Endothelial cell of umbilical vein (primary cell): ENCODE data around the gene AGBL4. TPM values are rescaled to one million over a fixed set of nuclear protein-coding genes. Genes with fewer than 3 reads are reported as not detected.

Experiments used
- BruUV-seq: library from RNA; stranded (reverse); fragments of 400-500 nt; replicated peaks from 2 replicates; lab custom pipeline; 2021; lab: Mats Ljungman, UMichigan
- CTCF ChIA-PET: fragments of 300-600, 350-600 bp; sonication (Branson Sonifier 250); formaldehyde crosslinking; loops from one replicate; lab custom pipeline; 2021; ENCODE audit warnings: antibody characterized with exemption, inconsistent platforms; lab: Charles Lee
- POLR2A ChIA-PET: fragments of 300-600, 350-600 bp; sonication (Branson Sonifier 250); formaldehyde crosslinking; loops from one replicate; lab custom pipeline; 2021; ENCODE audit warnings: antibody characterized with exemption, inconsistent platforms; lab: Charles Lee
- DNase-seq: peaks from one replicate; pipeline ENCODE4 v3.0.0-alpha.2; 2011; ENCODE audit warnings: low read depth, low spot score
- FAIRE-seq: peaks from 2 replicates; lab custom pipeline; 2011; peaks lifted over from hg19 to GRCh38; lab: Jason Lieb, UNC
- H2AFZ ChIP-seq: 2 replicates; pipeline ENCODE4 v1.6.0; 2012; ENCODE audit warnings: low read depth, low read length, control low read depth, inconsistent platforms
- H3K27ac ChIP-seq: 2 replicates; pipeline ENCODE4 v1.5.1; 2011; ENCODE audit warnings: low read depth, mild to moderate bottlenecking, control low read depth, low read length, moderate library complexity; ENCODE audit not compliant: insufficient read depth
- H3K27me3 ChIP-seq, 2 experiments: 2 replicates each; pipeline versions ENCODE4 v1.6.0 to v1.6.1; 2011; ENCODE audit warnings: low read length in 2 of 2, mixed read lengths in 1 of 2; ENCODE audit not compliant: control insufficient read depth in 2 of 2, insufficient read depth in 2 of 2
- H3K36me3 ChIP-seq, 2 experiments: 2 replicates in 1 of 2; 3 replicates in 1 of 2; pipeline ENCODE4 v1.5.1; 2011; ENCODE audit warnings: low read length in 2 of 2, mild to moderate bottlenecking in 1 of 2, moderate library complexity in 1 of 2; ENCODE audit not compliant: control insufficient read depth in 2 of 2, insufficient read depth in 2 of 2; ENCODE audit errors: extremely low read depth in 1 of 2
- H3K4me1 ChIP-seq: 3 replicates; pipeline ENCODE4 v1.5.1; 2011; ENCODE audit warnings: mild to moderate bottlenecking, low read length; ENCODE audit not compliant: control insufficient read depth, insufficient read depth; ENCODE audit errors: extremely low read depth
- H3K4me2 ChIP-seq: 2 replicates; pipeline ENCODE4 v1.6.1; 2011; ENCODE audit warnings: low read length, control low read depth, mixed read lengths; ENCODE audit not compliant: insufficient read depth
- H3K4me3 ChIP-seq, 3 experiments: fragments of 200-600 bp in 1 of 3; sonication (generic), shearing (Covaris generic) in 1 of 3; replicated peaks in 1 of 3; 2 replicates each; pipeline ENCODE4 v1.5.1; 2011 to 2016; ENCODE audit warnings: control low read depth in 3 of 3, low read length in 3 of 3, mild to moderate bottlenecking in 2 of 3, inconsistent platforms in 1 of 3, low read depth in 1 of 3, moderate library complexity in 1 of 3; ENCODE audit not compliant: insufficient read depth in 1 of 3
- H3K79me2 ChIP-seq: 2 replicates; pipeline ENCODE4 v1.6.0; 2012; ENCODE audit warnings: low read length, inconsistent platforms; ENCODE audit not compliant: control insufficient read depth, insufficient read depth
- H3K9ac ChIP-seq: replicated peaks from 2 replicates; pipeline ENCODE3; 2011; ENCODE audit warnings: low read length, control low read depth; ENCODE audit not compliant: insufficient read depth; ENCODE audit errors: extremely low read depth
- H3K9me1 ChIP-seq: replicated peaks from 3 replicates; pipeline ENCODE4 v1.6.0; 2011; ENCODE audit warnings: mild to moderate bottlenecking, low read length; ENCODE audit not compliant: control insufficient read depth, insufficient read depth; ENCODE audit errors: extremely low read depth
- H3K9me3 ChIP-seq: replicated peaks from 2 replicates; pipeline ENCODE4 v1.5.1; 2012; ENCODE audit warnings: low read length, inconsistent platforms; ENCODE audit not compliant: control insufficient read depth, insufficient read depth
- H4K20me1 ChIP-seq: replicated peaks from 2 replicates; pipeline ENCODE3; 2011; ENCODE audit warnings: mild to moderate bottlenecking, low read length; ENCODE audit not compliant: control insufficient read depth, insufficient read depth; ENCODE audit errors: extremely low read depth
- EZH2 ChIP-seq: IDR thresholded peaks from 2 replicates; pipeline ENCODE4 v1.6.1; 2012; ENCODE audit warnings: borderline replicate concordance, low read depth, mild to moderate bottlenecking, moderate library complexity, low read length, inconsistent platforms; ENCODE audit not compliant: severe bottlenecking
- FOS ChIP-seq: IDR thresholded peaks from 2 replicates; pipeline ENCODE4 v1.6.1; 2011; ENCODE audit warnings: mild to moderate bottlenecking, low read length, moderate library complexity, borderline replicate concordance; ENCODE audit not compliant: insufficient read depth
- GATA2 ChIP-seq: IDR thresholded peaks from 2 replicates; pipeline ENCODE4 v1.7.0; 2011; ENCODE audit warnings: low read depth, mild to moderate bottlenecking, moderate library complexity, mixed read lengths, low read length; ENCODE audit not compliant: insufficient read length, insufficient read depth
- JUN ChIP-seq: IDR thresholded peaks from 2 replicates; pipeline ENCODE4 v1.6.1; 2011; ENCODE audit warnings: borderline replicate concordance, low read depth; ENCODE audit not compliant: insufficient read length, insufficient read depth
- MYC ChIP-seq: IDR thresholded peaks from one replicate; pipeline ENCODE4 v1.6.1; 2011; ENCODE audit warnings: mild to moderate bottlenecking, low read depth, low read length
- POLR2A ChIP-seq: IDR thresholded peaks from 2 replicates; pipeline ENCODE4 v1.6.1; 2012; ENCODE audit warnings: low read depth, mild to moderate bottlenecking, control low read depth, low read length
- POLR2AphosphoS5 ChIP-seq: IDR thresholded peaks from 2 replicates; pipeline ENCODE4 v1.6.1; 2012; ENCODE audit warnings: low read depth, mild to moderate bottlenecking, control low read depth, low read length, moderate library complexity; ENCODE audit not compliant: insufficient read depth
- dilution Hi-C: fragments of 300-500 bp; cut with MboI; formaldehyde crosslinking; loops from one replicate; pipeline ENCODE4 v1.15.0; 2019; ENCODE audit warnings: low sequenced_read_pairs; ENCODE audit not compliant: extremely low pct_ligation_motif_present
- intact Hi-C: fragments of 100-400 bp; cut with micrococcal nuclease; formaldehyde crosslinking; loops from one replicate; pipeline ENCODE4 v1.10.0; 2022
- polyA plus RNA-seq, 4 experiments: library from polyadenylated mRNA; depleted of rRNA in 3 of 4; stranded (reverse) in 3 of 4; unstranded in 1 of 4; fragments of >200 nt; gene quantifications; 2 replicates each; pipeline versions ENCODE4 v1.2.1 to v1.2.3, GENCODE V29; 2011 to 2012; ENCODE audit warnings: missing spikeins in 1 of 4
- total RNA-seq: library from RNA; stranded (reverse); gene quantifications from 2 replicates; pipeline ENCODE4 v1.2.3, GENCODE V29; 2021
- TF ChIP-seq, protein P1 (sequence below): IDR thresholded peaks from 2 replicates; pipeline ENCODE4 v1.6.1; 2011; ENCODE audit not compliant: insufficient read depth, insufficient read length
- TF ChIP-seq, protein P2 (sequence below), 2 donors: IDR thresholded peaks; 1 replicate in 1 of 2; 2 replicates in 1 of 2; pipeline ENCODE4 v1.5.1; 2011; ENCODE audit warnings: low read length in 2 of 2, mild to moderate bottlenecking in 2 of 2, moderate library complexity in 2 of 2, control low read depth in 1 of 2, inconsistent platforms in 1 of 2, low read depth in 1 of 2; ENCODE audit not compliant: insufficient read depth in 1 of 2; ENCODE audit errors: extremely low read depth in 1 of 2

AGBL4 gene
- total and polyA plus RNA-seq, 2 donors (not counting 3 experiments of a cell fraction or from before 2014, with no cell fraction given): not detected

DNA sequence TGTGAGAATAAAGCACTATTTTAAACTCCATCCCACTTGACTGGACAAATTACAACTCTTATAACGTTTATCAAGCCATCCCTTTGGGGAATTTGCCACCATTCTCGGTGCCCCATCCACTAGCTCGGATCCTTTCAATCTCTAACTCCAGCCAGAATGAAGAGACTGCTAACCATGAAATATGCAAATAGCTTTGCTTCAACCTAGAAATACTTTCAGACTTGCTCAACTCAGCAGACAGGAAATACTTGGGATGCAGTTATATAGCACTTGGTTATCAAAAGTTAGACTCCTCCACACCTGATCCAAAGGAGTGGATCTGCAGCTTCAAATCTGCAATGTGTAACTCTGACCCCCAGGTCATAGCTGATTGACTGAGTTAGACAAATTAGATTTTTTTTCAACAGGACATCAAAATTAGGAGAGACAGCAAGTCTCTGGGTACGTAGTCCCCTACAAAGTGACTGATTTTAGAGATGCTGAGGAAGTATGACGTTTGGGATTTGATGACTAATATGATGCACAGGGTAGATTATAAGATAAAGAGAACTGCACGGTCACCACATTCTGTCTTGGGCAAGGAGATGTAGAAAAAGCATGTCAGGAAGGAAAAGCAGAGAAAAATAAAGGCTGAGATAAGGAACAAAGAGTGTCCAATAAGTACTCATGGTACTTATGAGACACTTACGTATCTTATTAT lies 496.0 kb downstream of the AGBL4 start:
- CTCF ChIA-PET: no interaction called here
- no peaks in the 10 kb centered on the region for H3K36me3 ChIP-seq
- dilution Hi-C loops: no loop called here
- no peak for DNase-seq
- TF ChIP-seq POLR2A (no peak), EZH2 (no peak), JUN (no peak)
- TF ChIP-seq, protein P1, sequence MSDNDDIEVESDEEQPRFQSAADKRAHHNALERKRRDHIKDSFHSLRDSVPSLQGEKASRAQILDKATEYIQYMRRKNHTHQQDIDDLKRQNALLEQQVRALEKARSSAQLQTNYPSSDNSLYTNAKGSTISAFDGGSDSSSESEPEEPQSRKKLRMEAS: no peak
- H3K9ac ChIP-seq: no peak overlapping the region
- FAIRE-seq: no peak
- H3K9me3 ChIP-seq: peaks cover 8% of the 10 kb centered on the region
- H3K27ac ChIP-seq: no peak overlapping the region
- intact Hi-C loops: no loop called here
- no peaks in the 10 kb centered on the region for H4K20me1 ChIP-seq
- no peak overlapping the region for H3K4me3 ChIP-seq
- POLR2A ChIA-PET: no interaction called here
- no peaks in the 10 kb centered on the region for H3K9me1 ChIP-seq
- no peak overlapping the region for H3K4me2 ChIP-seq
- H2AFZ ChIP-seq: no peak overlapping the region
- no peaks in the 10 kb centered on the region for H3K4me1 ChIP-seq
- H3K27me3 ChIP-seq: no peaks in the 10 kb centered on the region
- H3K79me2 ChIP-seq: no peaks in the 10 kb centered on the region
- BruUV-seq: no TSS peak

DNA sequence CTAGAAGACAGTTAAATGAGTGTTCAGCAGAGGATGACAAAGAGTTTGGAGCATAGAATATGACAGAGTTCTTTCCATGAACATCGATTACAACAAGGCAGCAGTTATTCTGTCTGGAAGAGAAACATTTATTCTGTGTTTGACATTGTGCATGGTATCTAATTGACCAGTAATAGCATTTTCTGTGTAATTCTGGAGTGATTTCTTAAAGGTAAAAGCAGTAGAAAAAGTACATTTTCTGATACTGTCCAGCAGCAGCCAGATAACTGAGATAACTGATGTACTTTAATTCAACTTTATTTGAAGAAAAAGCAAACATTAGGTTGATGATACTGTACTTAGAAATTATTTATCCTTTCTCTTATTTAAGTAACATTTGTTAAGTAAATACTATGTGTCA lies 497.1 kb downstream of the AGBL4 start:
- no peaks in the 10 kb centered on the region for H3K27me3 ChIP-seq
- no peak for FAIRE-seq
- ChIA-PET CTCF (no interaction called here), POLR2A (no interaction called here)
- BruUV-seq: no TSS peak
- TF ChIP-seq POLR2A (no peak), MYC (no peak), EZH2 (no peak), GATA2 (no peak), POLR2AphosphoS5 (no peak), FOS (no peak), JUN (no peak)
- TF ChIP-seq, protein P1: no peak
- TF ChIP-seq, protein P2, sequence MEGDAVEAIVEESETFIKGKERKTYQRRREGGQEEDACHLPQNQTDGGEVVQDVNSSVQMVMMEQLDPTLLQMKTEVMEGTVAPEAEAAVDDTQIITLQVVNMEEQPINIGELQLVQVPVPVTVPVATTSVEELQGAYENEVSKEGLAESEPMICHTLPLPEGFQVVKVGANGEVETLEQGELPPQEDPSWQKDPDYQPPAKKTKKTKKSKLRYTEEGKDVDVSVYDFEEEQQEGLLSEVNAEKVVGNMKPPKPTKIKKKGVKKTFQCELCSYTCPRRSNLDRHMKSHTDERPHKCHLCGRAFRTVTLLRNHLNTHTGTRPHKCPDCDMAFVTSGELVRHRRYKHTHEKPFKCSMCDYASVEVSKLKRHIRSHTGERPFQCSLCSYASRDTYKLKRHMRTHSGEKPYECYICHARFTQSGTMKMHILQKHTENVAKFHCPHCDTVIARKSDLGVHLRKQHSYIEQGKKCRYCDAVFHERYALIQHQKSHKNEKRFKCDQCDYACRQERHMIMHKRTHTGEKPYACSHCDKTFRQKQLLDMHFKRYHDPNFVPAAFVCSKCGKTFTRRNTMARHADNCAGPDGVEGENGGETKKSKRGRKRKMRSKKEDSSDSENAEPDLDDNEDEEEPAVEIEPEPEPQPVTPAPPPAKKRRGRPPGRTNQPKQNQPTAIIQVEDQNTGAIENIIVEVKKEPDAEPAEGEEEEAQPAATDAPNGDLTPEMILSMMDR (IDR thresholded peaks at IDR 0.05; ENCODE audit: extremely low read depth in 1 of 2, insufficient read depth in 1 of 2, low read depth in 1 of 2, low read length in 2 of 2): no peak
- dilution Hi-C loops (no loop called here), intact Hi-C loops (no loop called here)
- H3K36me3 ChIP-seq: no peaks in the 10 kb centered on the region
- H3K4me1 ChIP-seq: no peaks in the 10 kb centered on the region
- H3K4me3 ChIP-seq: no peak overlapping the region
- H3K9me1 ChIP-seq: no peaks in the 10 kb centered on the region
- H3K9me3 ChIP-seq: peaks cover 8% of the 10 kb centered on the region
- H3K4me2 ChIP-seq: no peak overlapping the region
- H3K79me2 ChIP-seq: no peaks in the 10 kb centered on the region
- no peaks in the 10 kb centered on the region for H4K20me1 ChIP-seq
- no peak overlapping the region for H2AFZ ChIP-seq
- no peak overlapping the region for H3K9ac ChIP-seq
- no peak for DNase-seq
- H3K27ac ChIP-seq: no peak overlapping the region
